K562 (cell line): Measurements from ENCODE around the gene SLC26A6. TPM values are rescaled to one million over a fixed set of nuclear protein-coding genes. Genes with fewer than 3 reads are reported as not detected.

Experiments used
- ATAC-seq: fragments of 200-7000 bp; cut with Tn5 transposase; 3 replicates; pipeline ENCODE4 v1.9.1; 2020; ENCODE audit warnings: moderate library complexity
- BruUV-seq: library from RNA; stranded (reverse); fragments of 400-500 nt; replicated peaks from 2 replicates; lab custom pipeline; 2021; lab: Mats Ljungman, UMichigan
- CTCF ChIA-PET: fragments of 300-600 bp; formaldehyde crosslinking; extraction: SDS; loops from one replicate; lab custom pipeline; 2021; ENCODE audit warnings: low intra/inter-chr PET ratio; lab: Yijun Ruan, JAX
- POLR2A ChIA-PET: fragments of 300-600, 350-650 bp; sonication (Branson Sonifier 250); formaldehyde crosslinking; extraction: SDS; loops from one replicate; lab custom pipeline; 2021; ENCODE audit warnings: antibody characterized with exemption, inconsistent platforms; lab: Yijun Ruan, JAX
- DNase-seq, 4 experiments: peaks; one replicate each; pipeline versions ENCODE4 v3.0.0 to v3.0.0-alpha.2; 2011 to 2018; ENCODE audit warnings: low spot score in 3 of 4, mixed read lengths in 3 of 4; ENCODE audit errors: extremely low read depth in 1 of 4
- FAIRE-seq: peaks from 2 replicates; lab custom pipeline; 2011; peaks lifted over from hg19 to GRCh38; lab: Jason Lieb, UNC
- H2AFZ ChIP-seq: 2 replicates; pipeline ENCODE4 v1.6.0; 2011; ENCODE audit warnings: low read depth, low read length, control low read depth, inconsistent platforms
- H3K27ac ChIP-seq: fragments of 200-600 bp; 3 replicates; pipeline ENCODE4 v1.8.0; 2011; ENCODE audit warnings: low read depth, mild to moderate bottlenecking, control low read depth, inconsistent platforms, low read length, moderate library complexity, mixed read lengths; ENCODE audit errors: extremely low read depth
- H3K27me3 ChIP-seq, 2 experiments: fragments of 300-600 bp in 1 of 2; 2 replicates in 1 of 2; 3 replicates in 1 of 2; pipeline versions ENCODE4 v1.6.0 to v1.8.0; 2011; ENCODE audit warnings: inconsistent platforms in 2 of 2, low read length in 2 of 2, mild to moderate bottlenecking in 1 of 2, mixed read lengths in 1 of 2, moderate library complexity in 1 of 2; ENCODE audit not compliant: control insufficient read depth in 2 of 2, insufficient read depth in 2 of 2
- H3K36me3 ChIP-seq: fragments of 300-600 bp; 3 replicates; pipeline ENCODE4 v1.8.0; 2011; ENCODE audit warnings: mild to moderate bottlenecking, low read length, inconsistent platforms; ENCODE audit not compliant: control insufficient read depth, insufficient read depth
- H3K4me1 ChIP-seq, 2 experiments: fragments of 200-600 bp in 1 of 2; replicated peaks in 1 of 2; 2 replicates in 1 of 2; 3 replicates in 1 of 2; pipeline versions ENCODE4 v1.5.1 to v1.8.0; 2011; ENCODE audit warnings: inconsistent platforms in 2 of 2, low read length in 2 of 2, mild to moderate bottlenecking in 1 of 2, mixed read lengths in 1 of 2, moderate library complexity in 1 of 2; ENCODE audit not compliant: control insufficient read depth in 2 of 2, insufficient read depth in 2 of 2
- H3K4me2 ChIP-seq: 2 replicates; pipeline ENCODE4 v1.6.1; 2011; ENCODE audit warnings: low read length, control low read depth, inconsistent platforms, mixed read lengths; ENCODE audit not compliant: insufficient read depth
- H3K4me3 ChIP-seq: fragments of 200-600 bp; sonication (generic), shearing (Covaris generic); 2 replicates; pipeline ENCODE4 v1.5.1; 2016; ENCODE audit warnings: control low read depth, inconsistent platforms
- H3K79me2 ChIP-seq: fragments of 200-600 bp; 3 replicates; pipeline ENCODE4 v1.8.0; 2011; ENCODE audit warnings: low read length, inconsistent platforms; ENCODE audit not compliant: control insufficient read depth, insufficient read depth
- H3K9ac ChIP-seq, 2 experiments: 2 replicates each; pipeline versions ENCODE4 v1.6.0 to v1.6.1; 2011; ENCODE audit warnings: low read depth in 2 of 2, low read length in 2 of 2, control low read depth in 1 of 2, inconsistent platforms in 1 of 2, mild to moderate bottlenecking in 1 of 2, mixed read lengths in 1 of 2; ENCODE audit not compliant: insufficient read depth in 1 of 2
- H3K9me1 ChIP-seq: one replicate; pipeline ENCODE4 v1.6.0; 2011; ENCODE audit warnings: inconsistent platforms, mild to moderate bottlenecking, low read length, moderate library complexity; ENCODE audit not compliant: control insufficient read depth, insufficient read depth
- H3K9me3 ChIP-seq: replicated peaks from 2 replicates; pipeline ENCODE4 v1.5.1; 2011; ENCODE audit warnings: low read depth, low read length, inconsistent platforms; ENCODE audit not compliant: control insufficient read depth, insufficient read depth
- H4K20me1 ChIP-seq: replicated peaks from 2 replicates; pipeline ENCODE4 v1.6.1; 2011; ENCODE audit warnings: low read length, inconsistent platforms, mixed read lengths; ENCODE audit not compliant: control insufficient read depth, insufficient read depth
- CBFB ChIP-seq: sonication (generic); formaldehyde crosslinking; IDR thresholded peaks from 2 replicates; pipeline ENCODE4 v1.4.0; 2020; ENCODE audit warnings: mild to moderate bottlenecking, missing genetic modification reagents
- KLF16 ChIP-seq: IDR thresholded peaks from 2 replicates; pipeline ENCODE4 v1.6.1; 2016; ENCODE audit warnings: antibody characterized with exemption
- NCOA6 ChIP-seq: fragments of 450-650 bp; IDR thresholded peaks from 2 replicates; pipeline ENCODE4 v1.6.1; 2017; ENCODE audit warnings: mild to moderate bottlenecking
- RAD51 ChIP-seq: fragments of 450-650 bp; IDR thresholded peaks from 2 replicates; pipeline ENCODE4 v1.7.1; 2016; ENCODE audit warnings: low read depth, mild to moderate bottlenecking, borderline replicate concordance
- SIN3A ChIP-seq, 2 experiments: fragments of 150-350 bp in 1 of 2; IDR thresholded peaks; 2 replicates each; pipeline ENCODE4 v1.6.1; 2011 to 2016; ENCODE audit warnings: borderline replicate concordance in 2 of 2, low read depth in 2 of 2, low read length in 2 of 2, mild to moderate bottlenecking in 2 of 2, moderate library complexity in 2 of 2; ENCODE audit not compliant: control insufficient read depth in 1 of 2
- SMAD3 ChIP-seq: fragments of 450-650 bp; formaldehyde crosslinking; conservative IDR thresholded peaks from 2 replicates; pipeline ENCODE4 v1.4.0; 2020; ENCODE audit warnings: mild to moderate bottlenecking
- SMAD4 ChIP-seq: fragments of 250-450 bp; sonication (Bioruptor Pico); conservative IDR thresholded peaks from 2 replicates; pipeline ENCODE4 v1.8.0; 2021; ENCODE audit warnings: inconsistent platforms, mild to moderate bottlenecking, moderate library complexity
- SRF ChIP-seq, 2 experiments: fragments of 250-450, 450-650 bp in 1 of 2; sonication (Bioruptor Pico) in 1 of 2; sonication (generic) in 1 of 2; formaldehyde crosslinking; IDR thresholded peaks; 2 replicates each; pipeline versions ENCODE4 v1.5.0 to v1.5.1; 2020 to 2022; ENCODE audit warnings: mild to moderate bottlenecking in 1 of 2, missing genetic modification reagents in 1 of 2
- SRSF1 ChIP-seq: fragments of 200-400 bp; formaldehyde crosslinking; IDR thresholded peaks from 2 replicates; pipeline ENCODE4 v1.6.1; 2017; ENCODE audit warnings: mild to moderate bottlenecking, low read depth, low read length, moderate library complexity
- STAT5B ChIP-seq: fragments of 250-450 bp; sonication (Bioruptor Pico); IDR thresholded peaks from 2 replicates; pipeline ENCODE4 v1.8.0; 2021; ENCODE audit warnings: mild to moderate bottlenecking, inconsistent platforms
- TAF1 ChIP-seq: IDR thresholded peaks from 2 replicates; pipeline ENCODE4 v1.6.1; 2011; ENCODE audit warnings: mild to moderate bottlenecking, low read length, moderate library complexity; ENCODE audit not compliant: insufficient read depth, control insufficient read depth, severe bottlenecking; ENCODE audit errors: extremely low read depth
- ZBTB7A ChIP-seq: IDR thresholded peaks from 2 replicates; pipeline ENCODE4 v1.6.1; 2011; ENCODE audit warnings: low read depth, mild to moderate bottlenecking, low read length, moderate library complexity, borderline replicate concordance; ENCODE audit not compliant: control insufficient read depth
- ZEB2 ChIP-seq: fragments of 450-650 bp; IDR thresholded peaks from 2 replicates; pipeline ENCODE4 v1.6.1; 2016
- ZNF212 ChIP-seq: fragments of 450-650 bp; formaldehyde crosslinking; IDR thresholded peaks from 2 replicates; pipeline ENCODE4 v1.4.0; 2020; ENCODE audit warnings: mild to moderate bottlenecking
- WGBS: fragments of 100-300 bp; shearing (Covaris generic); methylation state at CpG from one replicate; pipeline ENCODE4 v1.1.6; 2016; ENCODE audit warnings: low coverage, mixed read lengths; ENCODE audit not compliant: insufficient coverage; ENCODE audit errors: missing lambda C conversion rate; 5-methylcytosine and 5-hydroxymethylcytosine counted together
- in situ Hi-C: fragments of 300-500 bp; cut with MboI; formaldehyde crosslinking; loops from 4 replicates; pipeline ENCODE4 v1.15.0; 2018; ENCODE audit warnings: inconsistent platforms, mixed read lengths
- intact Hi-C: fragments of 100-400 bp; cut with micrococcal nuclease; formaldehyde crosslinking; loops from 2 replicates; pipeline ENCODE4 v1.14.2; 2022
- polyA plus RNA-seq, 8 experiments: library from polyadenylated mRNA; depleted of rRNA in 4 of 8; stranded (reverse) in 5 of 8; unstranded in 3 of 8; fragments of >200 nt; fragmentation: Nextera tagmentation in 2 of 8; fragmentation: Illumina TruSeq in 1 of 8; extraction: Ambion mirVana in 2 of 8; extraction: Trizol in 1 of 8; gene quantifications; 2 replicates each; pipeline versions ENCODE4 v1.2.1 to v1.2.3, GENCODE V29; 2011 to 2014; ENCODE audit warnings: inconsistent platforms in 1 of 8, missing spikeins in 1 of 8
- total RNA-seq, 7 experiments: library from RNA; depleted of rRNA in 6 of 7; stranded (reverse); fragments of >200 nt in 6 of 7; fragmentation: Illumina TruSeq in 2 of 7; extraction: Trizol in 2 of 7; gene quantifications; 2 replicates each; pipeline versions ENCODE4 v1.2.1 to v1.2.3, GENCODE V29; 2011 to 2021; ENCODE audit warnings: low replicate concordance in 1 of 7
- TF ChIP-seq, protein P1 (sequence below): sonication (generic); formaldehyde crosslinking; IDR thresholded peaks from 2 replicates; pipeline ENCODE4 v1.8.0; 2022; ENCODE audit warnings: missing genetic modification reagents, mild to moderate bottlenecking, borderline replicate concordance
- TF ChIP-seq, protein P2 (sequence below): fragments of 450-650 bp; IDR thresholded peaks from 2 replicates; pipeline ENCODE4 v1.6.1; 2018; ENCODE audit not compliant: partially characterized antibody

Gene SLC26A6
- total and polyA plus RNA-seq, 9 of the 15 experiments (the other 6 are each of a cell fraction or from before 2014, with no cell fraction given): 2.1 to 27.2 (median 14.8) TPM

DNA sequence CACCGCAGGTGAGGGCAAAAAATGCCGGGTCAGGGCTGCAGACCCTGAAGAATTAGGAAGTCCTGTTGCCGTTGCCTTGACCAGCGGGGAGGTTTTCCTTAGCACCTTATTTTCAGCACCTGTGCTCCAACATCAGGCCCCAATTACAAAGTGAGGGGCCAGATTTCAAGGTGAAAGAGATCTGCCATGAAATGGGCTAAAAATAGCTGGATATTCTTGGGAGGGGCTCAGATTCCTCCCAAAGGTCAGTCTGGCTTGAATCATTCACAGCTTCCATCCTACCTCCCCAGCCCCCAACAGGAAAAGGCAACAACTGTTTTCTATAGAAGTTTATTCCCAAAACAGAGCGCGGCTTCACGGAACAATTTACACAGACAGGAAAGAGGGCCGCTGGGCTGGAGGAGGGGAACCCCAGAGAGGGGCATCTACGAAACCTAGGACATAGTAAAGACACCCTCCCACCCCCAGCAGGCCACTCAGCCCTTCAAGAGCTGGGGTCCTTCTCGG, 941 bp upstream of the SLC26A6 start (continued):
- TF ChIP-seq ZEB2 (no peak), CBFB (no peak), SRSF1 (no peak), SMAD3 (CRISPR knock-in tag) (no peak)

DNA sequence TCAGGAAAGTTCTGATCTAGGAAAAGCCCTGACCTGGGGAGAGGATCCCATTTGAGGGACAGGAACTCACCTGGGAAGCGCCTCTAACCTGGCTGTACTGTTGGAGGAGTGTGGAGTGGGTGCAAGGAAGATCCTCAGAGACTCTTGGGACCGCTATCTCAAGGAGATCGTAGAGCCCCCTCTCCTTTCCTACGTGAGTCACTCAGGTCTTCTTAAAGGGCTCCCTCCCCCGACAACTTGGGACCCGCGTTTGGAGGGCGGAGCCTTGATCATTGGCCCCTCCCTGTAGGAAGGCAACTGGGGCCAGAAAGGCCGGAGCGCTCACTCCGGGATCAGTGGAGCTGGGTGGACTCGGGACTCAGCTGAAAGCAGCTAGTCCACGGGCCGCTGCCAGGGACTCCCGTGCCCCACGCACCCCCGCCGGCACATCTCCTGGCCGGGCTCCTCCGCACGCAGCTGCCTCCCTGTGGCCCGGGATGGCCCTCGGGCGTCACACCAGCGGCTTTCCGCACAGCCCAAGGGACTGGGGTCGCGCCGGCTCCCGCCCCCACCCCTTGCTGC, 520 bp downstream of the SLC26A6 start:
- peak overlapping the region; percentile 81 for H3K4me2 ChIP-seq
- peak overlapping the region; percentile 64 for H2AFZ ChIP-seq
- peaks cover 11% of the 10 kb centered on the region for H3K79me2 ChIP-seq
- ChIA-PET POLR2A (interaction anchor here (0.6 to 3.0 kb wide), 13 partner anchors 11 to 485 kb away, joined by 3 to 23 read pairs (median 5); no protein-coding TSS in a partner anchor), CTCF (interaction anchor here (0.7 kb wide), 1 partner anchor 50 kb away, joined by 3 read pairs; no protein-coding TSS in a partner anchor)
- H3K36me3 ChIP-seq: peaks cover 37% of the 10 kb centered on the region; the same call in 1 of the 3 replicates
- FAIRE-seq (peak; percentile 85), DNase-seq (peak; percentile 80 to 86 (median 82)), ATAC-seq (peak; percentile 80)
- 15% methylated on average over 4 of the region's 30 CpGs for WGBS
- H3K9me1 ChIP-seq: peaks cover 4% of the 10 kb centered on the region
- peaks cover 6 to 37% of the 10 kb centered on the region in 2 experiments; a peak in 4 of 5 replicates for H3K4me1 ChIP-seq
- H3K9me3 ChIP-seq: no peaks in the 10 kb centered on the region
- intact Hi-C loops: loop anchor here (5.0 kb wide), 1 partner anchor 77 kb away; the partner anchor contains the start of gene PFKFB4
- H3K9ac ChIP-seq: peak overlapping the region; percentile 70 to 95
- peak overlapping the region; percentile 53 for H3K27ac ChIP-seq
- BruUV-seq: TSS peak; percentile 53
- H3K4me3 ChIP-seq: peak overlapping the region; percentile 91
- H3K27me3 ChIP-seq: no peaks in the 10 kb centered on the region
- no peaks in the 10 kb centered on the region for H4K20me1 ChIP-seq
- in situ Hi-C loops: no loop called here
- TF ChIP-seq ZBTB7A: peak; percentile 51; the same call in 1 of the 2 replicates
- TF ChIP-seq, protein P1, sequence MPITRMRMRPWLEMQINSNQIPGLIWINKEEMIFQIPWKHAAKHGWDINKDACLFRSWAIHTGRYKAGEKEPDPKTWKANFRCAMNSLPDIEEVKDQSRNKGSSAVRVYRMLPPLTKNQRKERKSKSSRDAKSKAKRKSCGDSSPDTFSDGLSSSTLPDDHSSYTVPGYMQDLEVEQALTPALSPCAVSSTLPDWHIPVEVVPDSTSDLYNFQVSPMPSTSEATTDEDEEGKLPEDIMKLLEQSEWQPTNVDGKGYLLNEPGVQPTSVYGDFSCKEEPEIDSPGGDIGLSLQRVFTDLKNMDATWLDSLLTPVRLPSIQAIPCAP (CRISPR knock-in tag): no peak
- TF ChIP-seq RAD51: no peak
- no peak for TF ChIP-seq TAF1
- no peak for TF ChIP-seq KLF16
- no peak for TF ChIP-seq SMAD4 (CRISPR knock-in tag)
- no peak for TF ChIP-seq STAT5B
- 0 out of 4 replicates have a peak, but pooled peaks of 1 of the 2 experiments have one; percentile 30 for TF ChIP-seq SRF (CRISPR knock-in tag; IDR thresholded peaks at IDR 0.05)
- no peak for TF ChIP-seq SIN3A (IDR thresholded peaks at IDR 0.05; ENCODE audit: borderline replicate concordance in 2 of 2, control insufficient read depth in 1 of 2, low read depth in 2 of 2, low read length in 2 of 2)
- no peak for TF ChIP-seq ZNF212 (CRISPR knock-in tag)
- TF ChIP-seq NCOA6: no peak
- TF ChIP-seq, protein P2, sequence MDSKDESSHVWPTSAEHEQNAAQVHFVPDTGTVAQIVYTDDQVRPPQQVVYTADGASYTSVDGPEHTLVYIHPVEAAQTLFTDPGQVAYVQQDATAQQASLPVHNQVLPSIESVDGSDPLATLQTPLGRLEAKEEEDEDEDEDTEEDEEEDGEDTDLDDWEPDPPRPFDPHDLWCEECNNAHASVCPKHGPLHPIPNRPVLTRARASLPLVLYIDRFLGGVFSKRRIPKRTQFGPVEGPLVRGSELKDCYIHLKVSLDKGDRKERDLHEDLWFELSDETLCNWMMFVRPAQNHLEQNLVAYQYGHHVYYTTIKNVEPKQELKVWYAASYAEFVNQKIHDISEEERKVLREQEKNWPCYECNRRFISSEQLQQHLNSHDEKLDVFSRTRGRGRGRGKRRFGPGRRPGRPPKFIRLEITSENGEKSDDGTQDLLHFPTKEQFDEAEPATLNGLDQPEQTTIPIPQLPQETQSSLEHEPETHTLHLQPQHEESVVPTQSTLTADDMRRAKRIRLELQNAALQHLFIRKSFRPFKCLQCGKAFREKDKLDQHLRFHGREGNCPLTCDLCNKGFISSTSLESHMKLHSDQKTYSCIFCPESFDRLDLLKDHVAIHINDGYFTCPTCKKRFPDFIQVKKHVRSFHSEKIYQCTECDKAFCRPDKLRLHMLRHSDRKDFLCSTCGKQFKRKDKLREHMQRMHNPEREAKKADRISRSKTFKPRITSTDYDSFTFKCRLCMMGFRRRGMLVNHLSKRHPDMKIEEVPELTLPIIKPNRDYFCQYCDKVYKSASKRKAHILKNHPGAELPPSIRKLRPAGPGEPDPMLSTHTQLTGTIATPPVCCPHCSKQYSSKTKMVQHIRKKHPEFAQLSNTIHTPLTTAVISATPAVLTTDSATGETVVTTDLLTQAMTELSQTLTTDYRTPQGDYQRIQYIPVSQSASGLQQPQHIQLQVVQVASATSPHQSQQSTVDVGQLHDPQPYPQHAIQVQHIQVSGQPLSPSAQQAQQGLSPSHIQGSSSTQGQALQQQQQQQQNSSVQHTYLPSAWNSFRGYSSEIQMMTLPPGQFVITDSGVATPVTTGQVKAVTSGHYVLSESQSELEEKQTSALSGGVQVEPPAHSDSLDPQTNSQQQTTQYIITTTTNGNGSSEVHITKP: peak; percentile 49
